ENCODE data around the gene TMEM43. TPM values are rescaled to one million over a fixed set of nuclear protein-coding genes. Genes with fewer than 3 reads are reported as not detected.

Gene TMEM43
- polyA plus RNA-seq, 1 of the 3 experiments (the other 2 are of a cell fraction) = 105 TPM

GRCh38 chr3:14153663-14154062 is 28.8 kb downstream of the TMEM43 start:
- Histone ChIP-seq H3K79me2 (ENCODE audit: insufficient read depth) (peaks cover 43% of the 10 kb centered on the region; the same call in 1 of the 2 replicates), H3K4me2 (no peak overlapping the region), H3K36me3 (replicated peaks in 1 of 2; ENCODE audit: control insufficient read depth in 1 of 2, insufficient read depth in 2 of 2, low read length in 1 of 2) (peaks cover 58 to 77% of the 10 kb centered on the region in 2 experiments), H3K9ac (no peak overlapping the region), H3K27ac (ENCODE audit: low read depth in 2 of 2, low read length in 1 of 2) (no peak overlapping the region), H3K4me3 (ENCODE audit: low read depth in 2 of 2, low read length in 1 of 2) (no peak overlapping the region), H3K9me2 (no peaks in the 10 kb centered on the region), H3K27me3 (ENCODE audit: insufficient read depth) (no peaks in the 10 kb centered on the region), H3K9me3 (no peaks in the 10 kb centered on the region), H3K4me1 (ENCODE audit: control insufficient read depth in 1 of 2, insufficient read depth in 2 of 2, low read depth in 1 of 2, low read length in 1 of 2) (no peaks in the 10 kb centered on the region; a peak in 1 of 4 replicates), H4K20me1 (ENCODE audit: insufficient read depth) (0 out of 2 replicates have a peak, but pooled peaks cover 9% of the 10 kb centered on the region), H3F3A (replicated peaks; ENCODE audit: insufficient read depth) (no peaks in the 10 kb centered on the region), H2AFZ (ENCODE audit: low read depth) (no peak overlapping the region)
- no peak for DNase-seq
- ChIA-PET CTCF (interaction anchor here (1.7 to 2.1 kb wide), 3 partner anchors 29 to 257 kb away, joined by 4 to 5 read pairs (median 4); partner anchors contain the start of genes CHCHD4 and TMEM43), POLR2A (no interaction called here)
- WGBS (ENCODE audit: low lambda C conversion rate) = 92% methylated on average over 5 of the region's 6 CpGs
- TF ChIP-seq FOSL2 (IDR thresholded peaks at IDR 0.05; ENCODE audit: borderline replicate concordance, low read depth) (no peak), CHD2 (IDR thresholded peaks at IDR 0.05; ENCODE audit: low read length, partially characterized antibody) (no peak), JUND (IDR thresholded peaks at IDR 0.05) (no peak), GATA2 (CRISPR knock-in tag; IDR thresholded peaks at IDR 0.05) (no peak), ELF1 (IDR thresholded peaks at IDR 0.05) (no peak), FOXM1 (IDR thresholded peaks at IDR 0.05; ENCODE audit: low read depth) (no peak), NRF1 (IDR thresholded peaks at IDR 0.05; ENCODE audit: low read depth, low read length) (no peak), MEF2A (IDR thresholded peaks at IDR 0.05; ENCODE audit: borderline replicate concordance, low read depth) (no peak), MXI1 (IDR thresholded peaks at IDR 0.05; ENCODE audit: low read depth, low read length) (no peak), TCF12 (IDR thresholded peaks at IDR 0.05) (no peak), NFIC (IDR thresholded peaks at IDR 0.05; ENCODE audit: borderline replicate concordance) (no peak), YY1 (IDR thresholded peaks at IDR 0.05; ENCODE audit: low read depth) (no peak)
- TF ChIP-seq, protein P1, sequence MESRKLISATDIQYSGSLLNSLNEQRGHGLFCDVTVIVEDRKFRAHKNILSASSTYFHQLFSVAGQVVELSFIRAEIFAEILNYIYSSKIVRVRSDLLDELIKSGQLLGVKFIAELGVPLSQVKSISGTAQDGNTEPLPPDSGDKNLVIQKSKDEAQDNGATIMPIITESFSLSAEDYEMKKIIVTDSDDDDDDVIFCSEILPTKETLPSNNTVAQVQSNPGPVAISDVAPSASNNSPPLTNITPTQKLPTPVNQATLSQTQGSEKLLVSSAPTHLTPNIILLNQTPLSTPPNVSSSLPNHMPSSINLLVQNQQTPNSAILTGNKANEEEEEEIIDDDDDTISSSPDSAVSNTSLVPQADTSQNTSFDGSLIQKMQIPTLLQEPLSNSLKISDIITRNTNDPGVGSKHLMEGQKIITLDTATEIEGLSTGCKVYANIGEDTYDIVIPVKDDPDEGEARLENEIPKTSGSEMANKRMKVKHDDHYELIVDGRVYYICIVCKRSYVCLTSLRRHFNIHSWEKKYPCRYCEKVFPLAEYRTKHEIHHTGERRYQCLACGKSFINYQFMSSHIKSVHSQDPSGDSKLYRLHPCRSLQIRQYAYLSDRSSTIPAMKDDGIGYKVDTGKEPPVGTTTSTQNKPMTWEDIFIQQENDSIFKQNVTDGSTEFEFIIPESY (IDR thresholded peaks at IDR 0.05; ENCODE audit: borderline replicate concordance, low read depth) = no peak
- TF ChIP-seq, protein P2, sequence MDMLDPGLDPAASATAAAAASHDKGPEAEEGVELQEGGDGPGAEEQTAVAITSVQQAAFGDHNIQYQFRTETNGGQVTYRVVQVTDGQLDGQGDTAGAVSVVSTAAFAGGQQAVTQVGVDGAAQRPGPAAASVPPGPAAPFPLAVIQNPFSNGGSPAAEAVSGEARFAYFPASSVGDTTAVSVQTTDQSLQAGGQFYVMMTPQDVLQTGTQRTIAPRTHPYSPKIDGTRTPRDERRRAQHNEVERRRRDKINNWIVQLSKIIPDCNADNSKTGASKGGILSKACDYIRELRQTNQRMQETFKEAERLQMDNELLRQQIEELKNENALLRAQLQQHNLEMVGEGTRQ (IDR thresholded peaks at IDR 0.05; ENCODE audit: borderline replicate concordance, low read depth, low read length) = no peak
- TF ChIP-seq, protein P3, sequence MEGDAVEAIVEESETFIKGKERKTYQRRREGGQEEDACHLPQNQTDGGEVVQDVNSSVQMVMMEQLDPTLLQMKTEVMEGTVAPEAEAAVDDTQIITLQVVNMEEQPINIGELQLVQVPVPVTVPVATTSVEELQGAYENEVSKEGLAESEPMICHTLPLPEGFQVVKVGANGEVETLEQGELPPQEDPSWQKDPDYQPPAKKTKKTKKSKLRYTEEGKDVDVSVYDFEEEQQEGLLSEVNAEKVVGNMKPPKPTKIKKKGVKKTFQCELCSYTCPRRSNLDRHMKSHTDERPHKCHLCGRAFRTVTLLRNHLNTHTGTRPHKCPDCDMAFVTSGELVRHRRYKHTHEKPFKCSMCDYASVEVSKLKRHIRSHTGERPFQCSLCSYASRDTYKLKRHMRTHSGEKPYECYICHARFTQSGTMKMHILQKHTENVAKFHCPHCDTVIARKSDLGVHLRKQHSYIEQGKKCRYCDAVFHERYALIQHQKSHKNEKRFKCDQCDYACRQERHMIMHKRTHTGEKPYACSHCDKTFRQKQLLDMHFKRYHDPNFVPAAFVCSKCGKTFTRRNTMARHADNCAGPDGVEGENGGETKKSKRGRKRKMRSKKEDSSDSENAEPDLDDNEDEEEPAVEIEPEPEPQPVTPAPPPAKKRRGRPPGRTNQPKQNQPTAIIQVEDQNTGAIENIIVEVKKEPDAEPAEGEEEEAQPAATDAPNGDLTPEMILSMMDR (IDR thresholded peaks at IDR 0.05) = no peak
